OCI-LY3 (cell line): Measurements from ENCODE around the gene PRR15.

Source experiments
- CTCF ChIP-seq: fragments of 200-600, 300-600 bp; sonication (generic); IDR thresholded peaks from 2 replicates; pipeline ENCODE4 v1.5.1; 2014; ENCODE audit warnings: antibody characterized with exemption, low read length, low read depth
- EZH2phosphoT487 ChIP-seq: fragments of 200-600 bp; shearing (Covaris generic); IDR thresholded peaks from 2 replicates; pipeline ENCODE4 v1.6.1; 2018; ENCODE audit warnings: antibody characterized with exemption, mixed run types, low read depth

- TF ChIP-seq CTCF (no peak), EZH2phosphoT487 (no peak)
Measured at GRCh38 chr7:29592866-29593265, 29.2 kb downstream of the PRR15 start.
